Measurements from ENCODE around the gene RALGAPA2.

Gene RALGAPA2

DNA sequence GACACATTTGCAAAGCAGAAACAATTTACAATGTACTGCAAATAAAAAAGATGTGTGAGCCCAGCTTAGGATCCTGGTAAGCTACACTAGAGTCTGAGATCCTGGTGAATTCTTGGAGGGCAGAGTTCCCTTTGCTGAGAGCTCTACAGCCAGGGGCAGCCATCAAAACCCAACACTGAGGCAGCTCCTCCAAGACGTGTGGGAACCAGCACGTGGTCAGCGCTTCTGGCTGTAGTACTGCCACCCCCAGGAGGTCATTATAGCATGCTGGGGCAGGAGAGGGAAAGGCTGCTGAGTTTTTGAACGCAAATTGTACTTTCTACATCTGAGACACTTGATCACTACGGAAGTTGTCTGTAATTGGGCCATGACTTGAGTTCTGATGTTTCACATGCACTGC lies 213.0 kb downstream of the RALGAPA2 start:
- no peak overlapping the region for H3K4me3 ChIP-seq (ENCODE audit: insufficient read depth, low read length, poor library complexity, severe bottlenecking)
- no peak overlapping the region for H3K9ac ChIP-seq (ENCODE audit: low read length)
- no peaks in the 10 kb centered on the region for H3K27me3 ChIP-seq (ENCODE audit: low read length)
- no peaks in the 10 kb centered on the region for H4K20me1 ChIP-seq (ENCODE audit: low read depth, low read length)
- H3K9me3 ChIP-seq (ENCODE audit: insufficient read depth, low read length): no peaks in the 10 kb centered on the region
- H2AFZ ChIP-seq (ENCODE audit: low read depth, low read length, severe bottlenecking): no peak overlapping the region
- H3K9me2 ChIP-seq (replicated peaks; ENCODE audit: insufficient read depth, low read length): no peaks in the 10 kb centered on the region
- H3F3A ChIP-seq (ENCODE audit: insufficient read depth): no peaks in the 10 kb centered on the region
- TF ChIP-seq, protein P1, sequence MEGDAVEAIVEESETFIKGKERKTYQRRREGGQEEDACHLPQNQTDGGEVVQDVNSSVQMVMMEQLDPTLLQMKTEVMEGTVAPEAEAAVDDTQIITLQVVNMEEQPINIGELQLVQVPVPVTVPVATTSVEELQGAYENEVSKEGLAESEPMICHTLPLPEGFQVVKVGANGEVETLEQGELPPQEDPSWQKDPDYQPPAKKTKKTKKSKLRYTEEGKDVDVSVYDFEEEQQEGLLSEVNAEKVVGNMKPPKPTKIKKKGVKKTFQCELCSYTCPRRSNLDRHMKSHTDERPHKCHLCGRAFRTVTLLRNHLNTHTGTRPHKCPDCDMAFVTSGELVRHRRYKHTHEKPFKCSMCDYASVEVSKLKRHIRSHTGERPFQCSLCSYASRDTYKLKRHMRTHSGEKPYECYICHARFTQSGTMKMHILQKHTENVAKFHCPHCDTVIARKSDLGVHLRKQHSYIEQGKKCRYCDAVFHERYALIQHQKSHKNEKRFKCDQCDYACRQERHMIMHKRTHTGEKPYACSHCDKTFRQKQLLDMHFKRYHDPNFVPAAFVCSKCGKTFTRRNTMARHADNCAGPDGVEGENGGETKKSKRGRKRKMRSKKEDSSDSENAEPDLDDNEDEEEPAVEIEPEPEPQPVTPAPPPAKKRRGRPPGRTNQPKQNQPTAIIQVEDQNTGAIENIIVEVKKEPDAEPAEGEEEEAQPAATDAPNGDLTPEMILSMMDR (IDR thresholded peaks at IDR 0.05; ENCODE audit: insufficient read depth, low read length, poor library complexity, severe bottlenecking): no peak
- TF ChIP-seq EZH2phosphoT487 (conservative IDR thresholded peaks at IDR 0.05; ENCODE audit: low read length): no peak
- H3K27ac ChIP-seq (ENCODE audit: low read depth, low read length): no peak overlapping the region
- H3K36me3 ChIP-seq (ENCODE audit: low read length): no peaks in the 10 kb centered on the region
- H3K79me2 ChIP-seq (ENCODE audit: insufficient read depth, low read length): no peaks in the 10 kb centered on the region
- no peak overlapping the region for H3K4me2 ChIP-seq (ENCODE audit: low read depth, low read length, poor library complexity, severe bottlenecking)

- H3F3A ChIP-seq (ENCODE audit: insufficient read depth): no peaks in the 10 kb centered on the region
- no peak overlapping the region for H2AFZ ChIP-seq (ENCODE audit: low read depth, low read length, severe bottlenecking)
- no peak for TF ChIP-seq EZH2phosphoT487 (conservative IDR thresholded peaks at IDR 0.05; ENCODE audit: low read length)
- TF ChIP-seq, protein P1 (IDR thresholded peaks at IDR 0.05; ENCODE audit: insufficient read depth, low read length, poor library complexity, severe bottlenecking): no peak
- H3K9me3 ChIP-seq (ENCODE audit: insufficient read depth, low read length): no peaks in the 10 kb centered on the region
- no peaks in the 10 kb centered on the region for H3K79me2 ChIP-seq (ENCODE audit: insufficient read depth, low read length)
- H3K36me3 ChIP-seq (ENCODE audit: low read length): no peaks in the 10 kb centered on the region
- no peak overlapping the region for H3K9ac ChIP-seq (ENCODE audit: low read length)
- H3K9me2 ChIP-seq (replicated peaks; ENCODE audit: insufficient read depth, low read length): no peaks in the 10 kb centered on the region
- H4K20me1 ChIP-seq (ENCODE audit: low read depth, low read length): no peaks in the 10 kb centered on the region
- no peak overlapping the region for H3K4me3 ChIP-seq (ENCODE audit: insufficient read depth, low read length, poor library complexity, severe bottlenecking)
- no peak overlapping the region for H3K4me2 ChIP-seq (ENCODE audit: low read depth, low read length, poor library complexity, severe bottlenecking)
- no peaks in the 10 kb centered on the region for H3K27me3 ChIP-seq (ENCODE audit: low read length)
- H3K27ac ChIP-seq (ENCODE audit: low read depth, low read length): no peak overlapping the region
Measured at GRCh38 chr20:20498076-20498861, 214.2 kb downstream of the RALGAPA2 start.

DNA sequence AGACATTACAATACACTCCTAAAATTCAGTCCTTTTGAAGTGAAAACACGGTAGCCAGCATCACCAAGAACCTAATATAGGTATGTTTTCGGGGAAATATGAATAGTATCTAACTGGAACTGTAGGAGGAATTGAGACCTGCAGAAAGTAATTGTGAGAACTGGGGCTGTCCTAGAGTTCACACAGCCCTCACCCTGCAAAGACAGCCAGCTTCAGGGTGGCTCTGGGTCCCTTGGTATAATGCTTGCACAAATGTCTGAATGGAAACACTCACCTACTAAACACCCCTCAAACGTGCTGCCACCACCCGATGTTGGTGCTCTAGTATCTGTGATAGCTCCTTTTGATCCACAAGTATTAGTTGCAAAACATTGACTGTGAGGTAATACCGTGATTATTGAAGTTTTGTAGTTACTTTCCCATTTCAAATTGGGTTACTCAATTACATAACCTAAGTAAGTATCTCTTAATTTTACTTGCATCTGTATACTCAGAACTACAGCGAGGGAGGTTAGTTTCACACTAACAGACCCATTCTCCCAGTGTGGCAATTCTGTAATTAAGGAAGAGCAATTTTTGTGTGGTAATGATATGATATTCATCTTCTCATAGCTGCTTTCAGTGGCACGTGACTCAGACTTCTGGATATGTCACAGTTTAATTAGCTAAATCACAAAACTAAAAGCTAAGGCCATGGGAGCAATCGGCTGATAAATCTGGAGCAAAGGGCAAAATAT lies 215.0 kb downstream of the RALGAPA2 start:
- no peak overlapping the region for H3K4me2 ChIP-seq (ENCODE audit: low read depth, low read length, poor library complexity, severe bottlenecking)
- no peak overlapping the region for H3K9ac ChIP-seq (ENCODE audit: low read length)
- no peaks in the 10 kb centered on the region for H3K9me2 ChIP-seq (replicated peaks; ENCODE audit: insufficient read depth, low read length)

More for the DNA sequence above, 215.0 kb downstream of the RALGAPA2 start:
- Histone ChIP-seq H3K79me2 (ENCODE audit: insufficient read depth, low read length) (no peaks in the 10 kb centered on the region), H3K27ac (ENCODE audit: low read depth, low read length) (no peak overlapping the region), H3K9me3 (ENCODE audit: insufficient read depth, low read length) (no peaks in the 10 kb centered on the region), H3K36me3 (ENCODE audit: low read length) (no peaks in the 10 kb centered on the region), H4K20me1 (ENCODE audit: low read depth, low read length) (no peaks in the 10 kb centered on the region), H3F3A (ENCODE audit: insufficient read depth) (no peaks in the 10 kb centered on the region), H3K27me3 (ENCODE audit: low read length) (no peaks in the 10 kb centered on the region), H2AFZ (ENCODE audit: low read depth, low read length, severe bottlenecking) (no peak overlapping the region), H3K4me3 (ENCODE audit: insufficient read depth, low read length, poor library complexity, severe bottlenecking) (no peak overlapping the region)
- TF ChIP-seq, protein P1 (IDR thresholded peaks at IDR 0.05; ENCODE audit: insufficient read depth, low read length, poor library complexity, severe bottlenecking): no peak
- TF ChIP-seq EZH2phosphoT487 (conservative IDR thresholded peaks at IDR 0.05; ENCODE audit: low read length): no peak
